NAMALWA (cell line): ENCODE results near the gene H1-8.
A peak's percentile ranks its signal among the peaks of the same experiment; 100 is the strongest.
"Not testable (repeated sequence)": the region's sequence is repeated elsewhere in the genome, so short reads cannot be mapped to it uniquely, and the experiment has no call there.

Source experiments
- DNase-seq: peaks from one replicate; pipeline ENCODE4 v3.0.0-alpha.2; 2015; ENCODE audit warnings: low spot score

H1-8 gene

DNA sequence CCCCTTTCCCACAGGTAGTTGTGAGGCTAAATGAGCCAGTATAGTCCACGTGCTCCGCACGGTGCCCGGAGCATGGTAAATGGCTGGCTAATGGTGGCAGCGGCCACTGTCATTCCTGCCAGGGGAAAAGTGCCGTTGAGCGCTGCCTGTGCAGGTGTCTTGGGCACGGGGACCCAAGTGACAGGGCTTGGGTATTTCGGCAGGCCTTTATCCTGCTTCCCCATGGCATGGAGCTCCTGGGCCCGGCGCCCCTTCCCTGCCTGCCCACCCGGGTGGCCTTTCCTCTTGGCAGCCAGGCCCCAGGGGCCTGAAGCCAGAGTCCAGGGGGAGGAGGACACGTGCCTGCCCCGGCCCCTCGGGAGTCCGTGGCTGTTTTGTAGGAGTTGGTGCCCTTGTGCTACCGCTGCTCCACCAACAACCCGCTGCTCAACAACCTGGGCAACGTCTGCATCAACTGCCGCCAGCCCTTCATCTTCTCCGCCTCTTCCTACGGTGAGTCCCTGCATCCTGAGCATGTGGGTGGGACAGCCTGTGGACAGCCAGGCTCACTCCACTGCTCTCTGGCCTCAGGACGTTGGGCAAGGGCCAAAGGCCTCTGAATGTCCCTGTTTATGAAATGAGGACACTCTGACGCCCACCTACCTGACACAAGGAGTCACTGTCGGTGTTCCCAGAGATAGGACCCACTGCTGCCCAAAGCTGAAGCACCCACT, 27.7 kb upstream of the H1-8 start:
- not testable (repeated sequence) for DNase-seq

DNA sequence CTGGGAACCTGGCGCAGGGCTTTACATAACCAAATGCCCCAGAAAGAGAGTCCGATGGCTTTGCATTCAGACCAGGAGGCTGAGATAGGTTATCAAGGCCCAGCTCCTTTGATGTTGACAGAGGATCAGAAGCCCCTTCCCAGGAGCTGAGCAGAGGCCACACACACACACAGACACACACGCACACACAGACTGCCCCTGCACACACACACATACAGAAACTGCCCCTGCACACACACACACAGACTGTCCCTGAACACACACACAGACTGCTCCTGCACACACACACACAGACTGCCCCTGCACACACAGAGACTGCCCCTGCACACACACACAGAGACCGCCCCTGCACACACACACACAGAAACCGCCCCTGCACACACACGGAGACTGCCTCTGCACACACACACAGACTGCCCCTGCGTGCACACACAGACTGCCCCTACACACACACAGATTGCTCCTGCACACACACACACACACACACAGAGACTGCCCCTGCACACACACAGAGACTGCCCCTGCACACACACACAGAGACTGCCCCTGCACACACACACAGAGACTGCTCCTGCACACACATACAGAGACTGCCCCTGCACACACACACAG, 27.0 kb upstream of the H1-8 start:
- not testable (repeated sequence) for DNase-seq

DNA sequence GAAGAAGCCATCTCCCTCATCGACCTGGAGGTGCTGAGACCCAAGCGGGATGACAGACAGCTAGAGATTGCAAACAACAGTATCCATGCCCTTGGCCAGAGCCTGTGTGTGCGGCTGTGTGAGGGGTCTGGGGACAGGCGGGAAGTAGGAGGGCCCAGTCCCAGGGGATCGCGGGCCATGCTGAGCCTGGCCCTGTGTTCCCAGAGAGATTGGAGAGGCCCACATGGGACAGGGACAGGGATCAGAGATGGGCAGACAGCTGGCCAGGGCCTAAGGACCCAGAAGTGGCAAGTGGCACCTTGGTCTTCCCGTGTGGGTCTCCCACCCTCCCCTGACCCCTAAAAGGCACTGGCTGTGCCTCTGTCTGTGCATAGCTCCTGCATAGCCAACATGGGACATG, 25.5 kb upstream of the H1-8 start:
- no peak for DNase-seq

DNA sequence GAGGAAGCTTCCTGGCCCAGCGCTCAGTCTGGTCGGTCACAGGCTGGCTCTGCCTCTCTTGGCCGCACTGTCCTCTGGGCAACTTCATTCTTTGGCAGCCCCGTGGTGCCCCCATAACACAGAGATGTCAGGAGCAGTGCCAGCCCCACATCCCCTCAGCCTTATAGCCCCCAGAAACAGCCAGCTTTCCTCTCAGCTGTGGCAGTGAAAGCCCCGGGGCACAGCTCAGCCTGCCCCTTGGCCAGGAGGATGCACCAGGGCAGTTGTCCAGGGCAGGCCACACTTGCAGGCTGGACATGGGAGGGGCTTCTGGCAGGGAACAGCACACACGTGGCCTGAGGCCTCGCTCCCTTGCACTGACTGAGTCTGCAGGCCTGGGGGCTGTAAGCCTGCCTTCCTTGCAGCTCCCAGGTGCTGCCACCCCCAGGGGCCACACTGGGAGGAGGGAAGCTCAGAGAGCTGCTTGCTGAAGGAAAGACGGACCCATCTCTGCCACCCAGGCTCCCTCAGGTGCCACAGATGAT, 24.9 kb upstream of the H1-8 start:
- DNase-seq, result no peak

DNA sequence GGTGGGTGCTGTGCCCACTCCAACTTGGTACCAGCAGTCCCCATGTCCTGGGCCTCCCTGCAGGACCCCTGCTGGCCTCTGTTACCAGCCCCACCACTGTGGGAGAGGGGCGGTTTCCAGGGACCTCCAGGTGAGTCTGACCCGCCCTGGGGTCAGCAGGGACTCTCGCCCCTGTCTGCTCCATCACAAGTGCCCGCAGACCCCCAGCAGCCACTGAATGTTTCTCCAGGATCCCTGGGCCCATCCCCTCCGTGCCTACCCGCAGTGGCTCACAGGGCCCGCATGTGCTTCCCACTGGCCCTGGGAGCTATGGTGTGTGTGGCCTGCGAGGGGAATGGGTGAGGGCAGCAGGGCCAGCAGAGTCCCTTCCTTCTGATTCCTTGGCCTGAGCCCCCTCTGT, 24.4 kb upstream of the H1-8 start:
- DNase-seq, result no peak

DNA sequence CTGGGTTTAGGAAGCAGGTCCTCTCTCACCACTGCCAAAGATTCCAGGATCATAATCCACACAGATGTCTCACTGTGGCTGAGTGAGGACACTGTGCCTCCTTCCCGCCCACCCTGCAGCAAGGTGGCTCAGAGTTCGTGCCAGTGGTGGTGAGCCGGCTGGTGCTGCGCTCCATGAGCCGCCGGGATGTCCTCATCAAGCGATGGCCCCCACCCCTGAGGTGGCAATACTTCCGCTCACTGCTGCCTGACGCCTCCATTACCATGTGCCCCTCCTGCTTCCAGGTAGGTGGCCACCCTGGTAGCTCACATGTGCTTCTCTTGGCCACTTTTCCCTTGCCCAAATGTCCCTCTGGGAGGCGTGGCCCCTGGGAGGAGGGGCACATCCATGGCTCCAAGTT, 23.5 kb upstream of the H1-8 start:
- DNase-seq, result no peak

DNA sequence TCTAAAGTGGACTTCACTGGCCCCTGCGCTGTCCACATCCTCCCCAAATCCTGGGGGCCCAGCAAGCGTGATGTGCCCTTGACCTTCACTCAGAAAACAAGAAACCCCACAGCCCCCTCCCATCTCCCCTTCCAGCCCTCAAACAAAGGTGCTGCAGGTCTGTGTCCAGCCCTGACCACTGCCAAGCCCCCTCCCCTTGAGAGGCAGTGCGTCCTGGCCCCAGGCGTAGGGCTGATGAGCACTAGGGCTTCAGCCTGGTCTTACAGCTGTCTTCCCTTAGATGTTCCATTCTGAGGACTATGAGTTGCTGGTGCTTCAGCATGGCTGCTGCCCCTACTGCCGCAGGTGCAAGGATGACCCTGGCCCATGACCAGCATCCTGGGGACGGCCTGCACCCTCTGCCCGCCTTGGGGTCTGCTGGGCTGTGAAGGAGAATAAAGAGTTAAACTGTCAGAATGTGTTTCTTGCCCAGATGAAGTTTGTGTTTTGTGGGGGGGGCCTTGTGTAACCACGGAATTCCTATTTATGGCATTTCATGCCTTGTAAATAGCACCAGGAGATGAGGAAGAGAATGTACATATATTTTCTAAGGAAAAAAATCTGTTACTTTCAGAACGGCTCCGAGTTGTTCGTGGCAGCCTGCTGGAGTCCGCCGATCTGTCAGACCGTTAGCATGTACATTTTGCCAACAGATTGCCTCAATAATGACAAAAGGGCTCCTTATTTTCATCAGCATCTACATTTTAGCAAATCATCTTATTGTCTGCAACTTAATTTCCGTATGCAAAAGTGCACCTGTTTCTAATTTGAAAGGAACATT, 22.9 kb upstream of the H1-8 start:
- DNase-seq, result no peak

DNA sequence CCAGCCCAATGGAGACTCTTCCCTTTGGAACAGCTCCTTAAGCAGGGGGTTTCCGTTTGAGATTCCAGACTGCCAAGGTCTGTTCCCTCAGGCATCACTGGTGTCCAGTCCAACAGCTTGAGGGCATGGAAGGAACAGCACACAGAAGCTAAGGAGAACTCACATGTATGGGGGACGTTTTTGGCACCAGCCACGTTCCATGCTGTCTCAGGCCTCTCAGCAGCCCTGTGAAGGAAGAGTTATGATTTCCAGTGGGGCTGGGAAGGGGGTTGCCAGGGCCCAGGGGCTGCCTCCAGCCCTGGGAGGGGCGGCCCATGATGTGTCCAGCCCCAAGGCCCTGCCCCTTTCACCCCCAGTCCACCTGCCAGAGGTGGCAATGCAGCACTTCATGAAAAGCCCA, 22.0 kb upstream of the H1-8 start:
- no peak for DNase-seq

DNA sequence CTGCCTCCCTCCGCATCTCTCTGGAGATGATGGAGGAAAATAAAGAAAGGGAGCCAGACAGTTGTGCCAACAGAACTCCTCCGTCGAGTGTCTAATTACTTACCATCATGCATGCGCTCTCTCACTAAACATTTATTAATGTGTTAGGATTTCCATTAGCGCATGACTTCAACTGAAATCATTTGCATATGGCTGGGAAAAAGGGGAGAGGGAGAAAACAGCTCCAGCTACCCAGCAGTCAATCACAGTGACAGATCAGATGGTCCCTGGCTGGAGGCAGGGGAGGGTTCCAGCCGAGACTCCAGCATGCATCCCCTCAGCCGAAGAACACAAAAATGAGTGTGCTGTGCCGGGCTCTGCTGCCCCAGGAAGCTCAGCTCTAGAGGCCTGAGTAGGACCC, 21.4 kb upstream of the H1-8 start:
- DNase-seq, result no peak

DNA sequence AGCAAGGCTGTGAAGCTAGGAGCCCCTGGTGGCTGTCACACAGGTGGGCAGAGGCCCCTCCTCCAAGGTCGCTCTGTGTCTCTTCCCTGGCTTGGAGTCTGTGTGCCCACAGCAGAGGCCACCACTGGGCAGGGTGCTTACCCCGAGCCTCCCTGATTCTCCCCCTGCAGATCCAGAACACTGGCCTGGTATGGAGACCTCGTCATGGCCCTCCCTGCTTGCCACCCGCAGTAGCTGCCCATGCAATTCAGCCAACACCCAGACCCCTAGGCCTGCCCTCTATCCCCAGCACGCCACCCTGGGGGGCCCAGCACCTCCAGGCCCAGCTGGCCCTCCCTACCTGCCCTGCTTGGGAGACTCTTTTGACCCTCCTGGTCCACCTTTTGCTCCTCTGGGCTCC, 20.0 kb upstream of the H1-8 start:
- no peak for DNase-seq

DNA sequence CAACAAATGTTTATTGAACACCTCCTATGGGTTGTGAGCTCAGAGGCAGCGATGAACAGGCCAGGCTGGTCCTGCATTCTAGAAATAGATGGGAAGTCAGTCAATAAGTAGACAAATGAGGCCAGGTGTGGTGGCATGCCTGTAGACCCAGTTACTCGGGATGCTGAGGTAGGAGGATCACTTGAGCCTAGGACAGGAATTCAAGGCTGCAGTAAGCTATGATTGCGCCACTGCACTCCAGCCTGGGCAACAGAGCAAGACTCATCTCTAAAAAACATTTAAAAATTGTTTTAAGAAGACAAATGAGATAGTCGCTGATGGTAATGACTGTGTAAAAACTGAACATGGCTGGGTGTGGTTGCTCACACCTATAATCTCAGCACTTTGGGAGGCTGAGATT, 18.9 kb upstream of the H1-8 start:
- DNase-seq, result no peak

DNA sequence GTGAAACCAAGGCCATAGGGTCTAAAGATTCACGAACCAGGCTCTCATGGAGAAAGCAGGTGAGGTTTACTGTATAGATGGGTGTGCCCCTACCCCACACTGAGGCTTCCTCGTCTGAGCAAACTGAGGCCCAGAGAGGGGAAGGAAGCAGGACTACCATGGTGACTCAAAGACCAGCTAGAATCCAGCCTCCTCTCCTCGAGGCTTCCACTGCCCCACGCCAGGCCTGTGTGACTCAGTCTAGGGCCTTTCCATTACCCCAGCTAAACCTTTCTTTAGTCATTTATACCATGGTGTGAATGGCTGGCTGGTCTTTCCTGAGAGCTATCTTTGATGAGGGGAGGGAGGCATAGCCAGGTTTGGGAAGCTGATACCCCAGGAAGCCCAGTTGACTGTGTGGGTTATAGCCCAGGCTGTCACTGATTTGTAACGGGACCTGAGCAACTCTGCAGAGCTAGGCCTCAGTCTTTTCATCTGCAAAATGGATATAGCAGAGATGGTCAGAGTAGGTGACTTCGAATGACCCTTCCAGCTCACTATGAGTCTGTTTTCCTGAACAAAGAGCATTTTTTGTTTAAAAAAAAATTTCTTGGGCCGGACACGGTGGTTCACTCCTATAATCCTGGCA, 17.5 kb upstream of the H1-8 start:
- no peak for DNase-seq

DNA sequence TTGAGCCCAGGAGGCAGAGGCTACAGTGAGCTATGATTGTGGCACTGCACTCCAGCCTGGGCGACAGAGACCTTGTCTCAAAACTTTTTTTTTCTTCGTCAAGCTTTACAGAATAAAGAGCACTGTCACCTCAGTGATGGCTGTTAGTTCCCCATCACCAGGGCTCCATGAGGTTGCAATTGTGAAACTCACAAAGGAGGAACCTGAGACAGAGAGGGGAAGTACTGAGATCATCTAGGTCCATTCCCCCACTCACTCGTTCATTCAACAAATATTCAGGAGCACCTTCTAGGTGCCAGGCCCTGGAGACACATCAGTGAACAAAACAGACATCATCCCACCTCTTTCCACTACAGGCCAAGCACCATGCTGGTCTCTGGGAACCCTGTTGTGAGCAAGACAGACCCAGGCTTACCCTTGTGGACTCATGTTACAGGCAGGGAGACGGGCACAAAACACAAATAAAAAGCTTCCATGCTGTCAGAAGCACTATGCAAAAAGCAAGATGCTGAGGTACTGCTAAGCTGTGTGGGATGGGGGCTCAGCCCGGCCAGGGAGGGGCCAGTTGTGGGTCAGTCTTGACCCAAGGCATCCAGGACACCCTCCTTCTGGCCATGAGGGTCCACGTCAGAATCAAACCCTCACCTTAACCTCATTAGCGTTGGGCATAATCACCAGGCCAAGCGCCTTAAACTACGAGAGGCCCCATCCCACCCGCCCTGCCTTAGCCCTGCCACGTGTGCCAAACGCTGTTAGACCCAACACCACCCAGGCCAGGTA, 16.7 kb upstream of the H1-8 start:
- DNase-seq, result peak; percentile 75

DNA sequence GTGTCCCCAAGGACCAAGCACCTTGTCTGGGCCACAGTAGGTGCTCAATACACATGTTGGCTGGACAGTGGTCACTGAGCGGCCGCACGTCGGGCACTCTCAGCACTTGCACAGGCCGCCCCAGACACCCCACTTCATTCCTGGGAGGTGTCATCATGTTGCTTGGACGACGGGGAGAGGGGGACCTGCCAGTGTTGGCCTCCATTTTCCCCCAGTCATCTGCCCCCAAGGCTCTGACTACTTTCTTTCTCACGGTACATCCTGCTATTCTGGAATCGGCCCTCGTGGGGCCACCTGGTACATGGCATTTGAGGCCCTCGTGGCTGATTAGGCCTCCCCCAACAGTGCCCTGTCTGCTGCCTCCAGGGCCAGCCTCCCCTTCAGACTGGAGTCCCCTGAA, 15.7 kb upstream of the H1-8 start:
- DNase-seq, result no peak

DNA sequence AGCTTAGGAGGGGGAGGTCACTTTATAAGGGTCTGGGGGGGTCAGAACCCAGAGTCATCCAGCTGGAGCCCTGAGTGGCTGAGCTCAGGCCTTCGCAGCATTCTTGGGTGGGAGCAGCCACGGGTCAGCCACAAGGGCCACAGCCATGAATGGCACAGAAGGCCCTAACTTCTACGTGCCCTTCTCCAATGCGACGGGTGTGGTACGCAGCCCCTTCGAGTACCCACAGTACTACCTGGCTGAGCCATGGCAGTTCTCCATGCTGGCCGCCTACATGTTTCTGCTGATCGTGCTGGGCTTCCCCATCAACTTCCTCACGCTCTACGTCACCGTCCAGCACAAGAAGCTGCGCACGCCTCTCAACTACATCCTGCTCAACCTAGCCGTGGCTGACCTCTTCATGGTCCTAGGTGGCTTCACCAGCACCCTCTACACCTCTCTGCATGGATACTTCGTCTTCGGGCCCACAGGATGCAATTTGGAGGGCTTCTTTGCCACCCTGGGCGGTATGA, 14.3 kb upstream of the H1-8 start, which contains the start of gene RHO:
Gene RHO (plus strand): TSS at position 51 of the 512 bp plus-strand sequence. CDS start 95 bp downstream, at position 146.
- DNase-seq, result no peak

DNA sequence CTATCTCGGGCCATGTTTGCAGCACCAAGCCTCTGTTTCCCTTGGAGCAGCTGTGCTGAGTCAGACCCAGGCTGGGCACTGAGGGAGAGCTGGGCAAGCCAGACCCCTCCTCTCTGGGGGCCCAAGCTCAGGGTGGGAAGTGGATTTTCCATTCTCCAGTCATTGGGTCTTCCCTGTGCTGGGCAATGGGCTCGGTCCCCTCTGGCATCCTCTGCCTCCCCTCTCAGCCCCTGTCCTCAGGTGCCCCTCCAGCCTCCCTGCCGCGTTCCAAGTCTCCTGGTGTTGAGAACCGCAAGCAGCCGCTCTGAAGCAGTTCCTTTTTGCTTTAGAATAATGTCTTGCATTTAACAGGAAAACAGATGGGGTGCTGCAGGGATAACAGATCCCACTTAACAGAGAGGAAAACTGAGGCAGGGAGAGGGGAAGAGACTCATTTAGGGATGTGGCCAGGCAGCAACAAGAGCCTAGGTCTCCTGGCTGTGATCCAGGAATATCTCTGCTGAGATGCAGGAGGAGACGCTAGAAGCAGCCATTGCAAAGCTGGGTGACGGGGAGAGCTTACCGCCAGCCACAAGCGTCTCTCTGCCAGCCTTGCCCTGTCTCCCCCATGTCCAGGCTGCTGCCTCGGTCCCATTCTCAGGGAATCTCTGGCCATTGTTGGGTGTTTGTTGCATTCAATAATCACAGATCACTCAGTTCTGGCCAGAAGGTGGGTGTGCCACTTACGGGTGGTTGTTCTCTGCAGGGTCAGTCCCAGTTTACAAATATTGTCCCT, 13.4 kb upstream of the H1-8 start:
- DNase-seq, result no peak

DNA sequence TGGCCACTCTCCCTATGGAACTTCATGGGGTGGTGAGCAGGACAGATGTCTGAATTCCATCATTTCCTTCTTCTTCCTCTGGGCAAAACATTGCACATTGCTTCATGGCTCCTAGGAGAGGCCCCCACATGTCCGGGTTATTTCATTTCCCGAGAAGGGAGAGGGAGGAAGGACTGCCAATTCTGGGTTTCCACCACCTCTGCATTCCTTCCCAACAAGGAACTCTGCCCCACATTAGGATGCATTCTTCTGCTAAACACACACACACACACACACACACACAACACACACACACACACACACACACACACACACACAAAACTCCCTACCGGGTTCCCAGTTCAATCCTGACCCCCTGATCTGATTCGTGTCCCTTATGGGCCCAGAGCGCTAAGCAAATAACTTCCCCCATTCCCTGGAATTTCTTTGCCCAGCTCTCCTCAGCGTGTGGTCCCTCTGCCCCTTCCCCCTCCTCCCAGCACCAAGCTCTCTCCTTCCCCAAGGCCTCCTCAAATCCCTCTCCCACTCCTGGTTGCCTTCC, 12.7 kb upstream of the H1-8 start:
- no peak for DNase-seq

DNA sequence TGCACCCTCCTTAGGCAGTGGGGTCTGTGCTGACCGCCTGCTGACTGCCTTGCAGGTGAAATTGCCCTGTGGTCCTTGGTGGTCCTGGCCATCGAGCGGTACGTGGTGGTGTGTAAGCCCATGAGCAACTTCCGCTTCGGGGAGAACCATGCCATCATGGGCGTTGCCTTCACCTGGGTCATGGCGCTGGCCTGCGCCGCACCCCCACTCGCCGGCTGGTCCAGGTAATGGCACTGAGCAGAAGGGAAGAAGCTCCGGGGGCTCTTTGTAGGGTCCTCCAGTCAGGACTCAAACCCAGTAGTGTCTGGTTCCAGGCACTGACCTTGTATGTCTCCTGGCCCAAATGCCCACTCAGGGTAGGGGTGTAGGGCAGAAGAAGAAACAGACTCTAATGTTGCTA, 12.2 kb upstream of the H1-8 start:
- DNase-seq, result no peak

DNA sequence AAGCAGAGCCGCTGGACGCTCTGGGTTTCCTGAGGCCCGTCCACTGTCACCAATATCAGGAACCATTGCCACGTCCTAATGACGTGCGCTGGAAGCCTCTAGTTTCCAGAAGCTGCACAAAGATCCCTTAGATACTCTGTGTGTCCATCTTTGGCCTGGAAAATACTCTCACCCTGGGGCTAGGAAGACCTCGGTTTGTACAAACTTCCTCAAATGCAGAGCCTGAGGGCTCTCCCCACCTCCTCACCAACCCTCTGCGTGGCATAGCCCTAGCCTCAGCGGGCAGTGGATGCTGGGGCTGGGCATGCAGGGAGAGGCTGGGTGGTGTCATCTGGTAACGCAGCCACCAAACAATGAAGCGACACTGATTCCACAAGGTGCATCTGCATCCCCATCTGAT, 11.3 kb upstream of the H1-8 start:
- DNase-seq, result no peak

DNA sequence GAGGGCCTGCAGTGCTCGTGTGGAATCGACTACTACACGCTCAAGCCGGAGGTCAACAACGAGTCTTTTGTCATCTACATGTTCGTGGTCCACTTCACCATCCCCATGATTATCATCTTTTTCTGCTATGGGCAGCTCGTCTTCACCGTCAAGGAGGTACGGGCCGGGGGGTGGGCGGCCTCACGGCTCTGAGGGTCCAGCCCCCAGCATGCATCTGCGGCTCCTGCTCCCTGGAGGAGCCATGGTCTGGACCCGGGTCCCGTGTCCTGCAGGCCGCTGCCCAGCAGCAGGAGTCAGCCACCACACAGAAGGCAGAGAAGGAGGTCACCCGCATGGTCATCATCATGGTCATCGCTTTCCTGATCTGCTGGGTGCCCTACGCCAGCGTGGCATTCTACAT, 10.7 kb upstream of the H1-8 start:
- no peak for DNase-seq
